ENCODE results near the gene DHX16. TPM values are rescaled to one million over a fixed set of nuclear protein-coding genes. Genes with fewer than 3 reads are reported as not detected.

DHX16 gene
- total RNA-seq, 1 donor from 2014 or later = 26.9 TPM

GRCh38 chr6:30611856-30612194, 61.0 kb downstream of the DHX16 start:
- Mint-ChIP-seq H3K36me3 (ENCODE audit: unreplicated experiment) (peaks cover 6% of the 10 kb centered on the region), H3K27me3 (ENCODE audit: unreplicated experiment) (peaks cover 16% of the 10 kb centered on the region), H3K9me3 (ENCODE audit: unreplicated experiment) (peaks cover 23% of the 10 kb centered on the region), H3K27ac (ENCODE audit: unreplicated experiment) (peak overlapping the region; percentile 41), H3K4me1 (ENCODE audit: low read depth, unreplicated experiment) (peaks cover 28% of the 10 kb centered on the region), H3K4me3 (ENCODE audit: unreplicated experiment) (peak overlapping the region; percentile 64)
- DNase-seq = no peak
- TF ChIP-seq, protein P1, sequence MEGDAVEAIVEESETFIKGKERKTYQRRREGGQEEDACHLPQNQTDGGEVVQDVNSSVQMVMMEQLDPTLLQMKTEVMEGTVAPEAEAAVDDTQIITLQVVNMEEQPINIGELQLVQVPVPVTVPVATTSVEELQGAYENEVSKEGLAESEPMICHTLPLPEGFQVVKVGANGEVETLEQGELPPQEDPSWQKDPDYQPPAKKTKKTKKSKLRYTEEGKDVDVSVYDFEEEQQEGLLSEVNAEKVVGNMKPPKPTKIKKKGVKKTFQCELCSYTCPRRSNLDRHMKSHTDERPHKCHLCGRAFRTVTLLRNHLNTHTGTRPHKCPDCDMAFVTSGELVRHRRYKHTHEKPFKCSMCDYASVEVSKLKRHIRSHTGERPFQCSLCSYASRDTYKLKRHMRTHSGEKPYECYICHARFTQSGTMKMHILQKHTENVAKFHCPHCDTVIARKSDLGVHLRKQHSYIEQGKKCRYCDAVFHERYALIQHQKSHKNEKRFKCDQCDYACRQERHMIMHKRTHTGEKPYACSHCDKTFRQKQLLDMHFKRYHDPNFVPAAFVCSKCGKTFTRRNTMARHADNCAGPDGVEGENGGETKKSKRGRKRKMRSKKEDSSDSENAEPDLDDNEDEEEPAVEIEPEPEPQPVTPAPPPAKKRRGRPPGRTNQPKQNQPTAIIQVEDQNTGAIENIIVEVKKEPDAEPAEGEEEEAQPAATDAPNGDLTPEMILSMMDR (IDR thresholded peaks at IDR 0.05; ENCODE audit: partially characterized antibody, unreplicated experiment) = no peak

DNA sequence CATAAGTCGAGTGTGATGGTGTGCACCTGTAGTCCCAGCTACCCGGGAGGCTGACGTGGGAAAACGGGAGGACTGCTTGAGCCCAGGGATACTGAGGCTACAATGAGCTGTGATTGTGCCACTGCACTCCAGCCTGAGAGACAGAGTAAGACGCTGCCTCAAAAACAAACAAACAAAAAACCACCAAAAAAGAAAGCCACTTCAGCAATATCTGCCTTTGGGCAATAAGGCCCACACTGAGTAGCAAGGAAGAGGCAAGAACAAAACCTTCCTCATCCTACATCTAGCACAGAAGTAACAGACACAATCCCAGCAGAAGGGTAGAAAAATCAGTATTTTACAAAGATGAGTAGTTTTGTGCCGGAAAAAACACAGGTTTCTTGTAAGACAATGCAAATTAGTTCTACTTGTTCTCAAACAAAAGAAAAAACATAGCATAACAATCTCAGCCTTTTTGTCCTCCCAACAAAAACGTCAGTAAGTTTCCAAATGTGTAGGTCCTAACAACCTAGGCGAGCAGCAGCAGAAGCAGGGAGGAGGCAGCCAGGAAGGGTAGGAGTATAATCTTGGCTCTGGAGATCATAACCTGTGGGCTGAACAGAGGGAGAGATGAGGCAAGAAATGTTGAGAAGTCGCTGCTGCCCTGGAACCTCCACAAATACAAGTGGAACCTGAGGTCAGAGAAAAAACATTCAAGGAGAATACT, 61.5 kb downstream of the DHX16 start:
- Mint-ChIP-seq H3K4me1 (ENCODE audit: low read depth, unreplicated experiment) (peaks cover 28% of the 10 kb centered on the region), H3K27me3 (ENCODE audit: unreplicated experiment) (peaks cover 11% of the 10 kb centered on the region), H3K4me3 (ENCODE audit: unreplicated experiment) (peak overlapping the region; percentile 64), H3K36me3 (ENCODE audit: unreplicated experiment) (peaks cover 3% of the 10 kb centered on the region), H3K9me3 (ENCODE audit: unreplicated experiment) (peaks cover 18% of the 10 kb centered on the region), H3K27ac (ENCODE audit: unreplicated experiment) (peak overlapping the region; percentile 41)
- DNase-seq = no peak
- TF ChIP-seq, protein P1 (IDR thresholded peaks at IDR 0.05; ENCODE audit: partially characterized antibody, unreplicated experiment) = no peak

DNA sequence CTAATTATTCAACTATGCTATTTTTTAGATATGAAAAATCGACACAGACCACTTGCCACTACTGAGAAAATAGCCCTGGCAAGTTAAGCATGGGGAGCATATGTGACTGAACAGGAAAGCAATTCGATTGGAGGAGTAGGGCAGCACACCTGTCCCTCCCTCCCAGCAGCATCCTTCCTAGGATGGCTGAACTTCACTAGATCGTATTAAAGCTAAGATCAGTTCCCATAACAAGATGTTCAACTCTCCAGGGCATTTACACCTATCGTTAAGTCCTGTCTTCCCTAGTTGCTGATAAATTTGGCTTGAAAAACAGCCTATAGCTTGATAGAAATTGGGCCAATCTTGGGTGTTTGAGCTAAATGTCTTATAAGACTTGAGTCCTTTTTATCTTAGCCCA, 62.7 kb downstream of the DHX16 start:
- DNase-seq = no peak
- H3K27ac Mint-ChIP-seq (ENCODE audit: unreplicated experiment) = peak overlapping the region; percentile 24
- H3K36me3 Mint-ChIP-seq (ENCODE audit: unreplicated experiment) = no peaks in the 10 kb centered on the region
- peaks cover 2% of the 10 kb centered on the region for H3K27me3 Mint-ChIP-seq (ENCODE audit: unreplicated experiment)
- TF ChIP-seq, protein P1 (IDR thresholded peaks at IDR 0.05; ENCODE audit: partially characterized antibody, unreplicated experiment) = no peak
- peaks cover 28% of the 10 kb centered on the region for H3K4me1 Mint-ChIP-seq (ENCODE audit: low read depth, unreplicated experiment)
- peaks cover 5% of the 10 kb centered on the region for H3K9me3 Mint-ChIP-seq (ENCODE audit: unreplicated experiment)
- no peak overlapping the region for H3K4me3 Mint-ChIP-seq (ENCODE audit: unreplicated experiment)

- Mint-ChIP-seq H3K27me3 (ENCODE audit: unreplicated experiment) (peaks cover 5% of the 10 kb centered on the region), H3K36me3 (ENCODE audit: unreplicated experiment) (peaks cover 8% of the 10 kb centered on the region), H3K27ac (ENCODE audit: unreplicated experiment) (peak overlapping the region; percentile 49), H3K4me1 (ENCODE audit: low read depth, unreplicated experiment) (peaks cover 4% of the 10 kb centered on the region), H3K9me3 (ENCODE audit: unreplicated experiment) (peaks cover 10% of the 10 kb centered on the region), H3K4me3 (ENCODE audit: unreplicated experiment) (no peak overlapping the region)
- DNase-seq = no peak
- TF ChIP-seq, protein P1 (IDR thresholded peaks at IDR 0.05; ENCODE audit: partially characterized antibody, unreplicated experiment) = no peak
These were observed 68.8 kb downstream of the DHX16 start for GRCh38 chr6:30603961-30604360.

Other genes starting within 250 kb of the DHX16 start
- 18.1 TPM for gene HLA-E, start 183.5 kb downstream of the DHX16 start, total RNA-seq (ENCODE audit: unreplicated experiment)
- gene GNL1, start 116.5 kb downstream of the DHX16 start, total RNA-seq (ENCODE audit: unreplicated experiment) = 42.1 TPM
- gene PRR3, start 115.7 kb downstream of the DHX16 start, total RNA-seq (ENCODE audit: unreplicated experiment) = 34.7 TPM
- 62.7 TPM for gene ABCF1, start 101.6 kb downstream of the DHX16 start, total RNA-seq (ENCODE audit: unreplicated experiment)
- 99.7 TPM for gene PPP1R10, start 55.8 kb downstream of the DHX16 start, total RNA-seq (ENCODE audit: unreplicated experiment)
- 40.0 TPM for gene MRPS18B, start 55.2 kb downstream of the DHX16 start, total RNA-seq (ENCODE audit: unreplicated experiment)
- 131 TPM for gene ATAT1, start 46.1 kb downstream of the DHX16 start, total RNA-seq (ENCODE audit: unreplicated experiment)
- gene C6orf136, start 25.9 kb downstream of the DHX16 start, total RNA-seq (ENCODE audit: unreplicated experiment) = 13.7 TPM
- 175 TPM for gene PPP1R18, start 13.6 kb upstream of the DHX16 start, total RNA-seq (ENCODE audit: unreplicated experiment)
- 52.2 TPM for gene NRM, start 18.0 kb upstream of the DHX16 start, total RNA-seq (ENCODE audit: unreplicated experiment)
- 50.4 TPM for gene MDC1, start 44.3 kb upstream of the DHX16 start, total RNA-seq (ENCODE audit: unreplicated experiment)
- 2,264 TPM for gene TUBB, start 47.3 kb upstream of the DHX16 start, total RNA-seq (ENCODE audit: unreplicated experiment)
- gene FLOT1, start 69.7 kb upstream of the DHX16 start, total RNA-seq (ENCODE audit: unreplicated experiment) = 191 TPM
- 13.5 TPM for gene IER3, start 71.5 kb upstream of the DHX16 start, total RNA-seq (ENCODE audit: unreplicated experiment)
- 120 TPM for gene DDR1, start 211.5 kb upstream of the DHX16 start, total RNA-seq (ENCODE audit: unreplicated experiment)
- 67.2 TPM for gene GTF2H4, start 235.2 kb upstream of the DHX16 start, total RNA-seq (ENCODE audit: unreplicated experiment)
- 47.0 TPM for gene VARS2, start 241.2 kb upstream of the DHX16 start, total RNA-seq (ENCODE audit: unreplicated experiment)